ENCODE data around the gene EPN3. TPM values are rescaled to one million over a fixed set of nuclear protein-coding genes. Genes with fewer than 3 reads are reported as not detected.

EPN3 gene
- polyA plus RNA-seq, 1 donor from 2014 or later: not detected

DNA sequence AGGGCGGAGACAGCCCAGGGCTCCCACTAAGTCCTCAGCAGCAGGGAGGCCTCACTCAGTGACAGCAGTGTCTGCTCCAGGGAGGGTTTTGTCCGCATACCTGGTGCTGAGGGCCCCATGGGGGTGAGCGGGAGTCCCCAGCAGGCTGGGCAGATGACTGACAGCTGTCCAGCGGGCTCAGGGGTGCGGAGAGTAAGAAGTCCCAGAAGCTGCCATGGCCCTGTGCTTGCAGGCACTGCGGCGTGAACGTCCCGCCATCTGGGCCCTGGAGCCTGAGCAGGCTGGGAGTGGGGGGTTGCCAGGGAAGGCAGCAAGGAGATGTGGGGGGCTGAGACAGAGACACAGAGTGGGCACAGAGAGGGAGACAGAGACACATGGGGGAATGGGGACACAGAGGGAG, 48.1 kb downstream of the EPN3 start:
- Histone ChIP-seq H3K9me2 (ENCODE audit: insufficient read depth, low read length) (no peaks in the 10 kb centered on the region), H4K20me1 (ENCODE audit: insufficient read depth) (no peaks in the 10 kb centered on the region), H3K9me3 (ENCODE audit: low read length) (no peaks in the 10 kb centered on the region), H2AFZ (ENCODE audit: low read depth, low read length) (no peak overlapping the region), H3K27me3 (ENCODE audit: insufficient read depth, low read depth, low read length) (no peaks in the 10 kb centered on the region), H3F3A (ENCODE audit: insufficient read depth, low read length, poor library complexity, severe bottlenecking) (no peaks in the 10 kb centered on the region), H3K4me3 (ENCODE audit: low read length) (no peak overlapping the region), H3K27ac (ENCODE audit: low read length) (no peak overlapping the region), H3K79me2 (replicated peaks; ENCODE audit: insufficient read depth, low read length) (no peaks in the 10 kb centered on the region), H3K9ac (ENCODE audit: low read length) (no peak overlapping the region), H3K4me2 (ENCODE audit: low read length) (no peak overlapping the region), H3K36me3 (ENCODE audit: insufficient read depth, low read length) (no peaks in the 10 kb centered on the region)
- TF ChIP-seq EZH2 (IDR thresholded peaks at IDR 0.05; ENCODE audit: borderline replicate concordance, insufficient read depth, low read length, poor library complexity, severe bottlenecking) (no peak), MXI1 (conservative IDR thresholded peaks at IDR 0.05; ENCODE audit: poor library complexity, severe bottlenecking) (no peak), POLR2AphosphoS5 (IDR thresholded peaks at IDR 0.05) (no peak), SMC3 (conservative IDR thresholded peaks at IDR 0.05; ENCODE audit: poor library complexity) (no peak), RAD21 (conservative IDR thresholded peaks at IDR 0.05) (no peak), EP300 (conservative IDR thresholded peaks at IDR 0.05; ENCODE audit: poor library complexity, severe bottlenecking) (no peak), TAF1 (IDR thresholded peaks at IDR 0.05; ENCODE audit: low read depth) (no peak)
- TF ChIP-seq, protein P1, sequence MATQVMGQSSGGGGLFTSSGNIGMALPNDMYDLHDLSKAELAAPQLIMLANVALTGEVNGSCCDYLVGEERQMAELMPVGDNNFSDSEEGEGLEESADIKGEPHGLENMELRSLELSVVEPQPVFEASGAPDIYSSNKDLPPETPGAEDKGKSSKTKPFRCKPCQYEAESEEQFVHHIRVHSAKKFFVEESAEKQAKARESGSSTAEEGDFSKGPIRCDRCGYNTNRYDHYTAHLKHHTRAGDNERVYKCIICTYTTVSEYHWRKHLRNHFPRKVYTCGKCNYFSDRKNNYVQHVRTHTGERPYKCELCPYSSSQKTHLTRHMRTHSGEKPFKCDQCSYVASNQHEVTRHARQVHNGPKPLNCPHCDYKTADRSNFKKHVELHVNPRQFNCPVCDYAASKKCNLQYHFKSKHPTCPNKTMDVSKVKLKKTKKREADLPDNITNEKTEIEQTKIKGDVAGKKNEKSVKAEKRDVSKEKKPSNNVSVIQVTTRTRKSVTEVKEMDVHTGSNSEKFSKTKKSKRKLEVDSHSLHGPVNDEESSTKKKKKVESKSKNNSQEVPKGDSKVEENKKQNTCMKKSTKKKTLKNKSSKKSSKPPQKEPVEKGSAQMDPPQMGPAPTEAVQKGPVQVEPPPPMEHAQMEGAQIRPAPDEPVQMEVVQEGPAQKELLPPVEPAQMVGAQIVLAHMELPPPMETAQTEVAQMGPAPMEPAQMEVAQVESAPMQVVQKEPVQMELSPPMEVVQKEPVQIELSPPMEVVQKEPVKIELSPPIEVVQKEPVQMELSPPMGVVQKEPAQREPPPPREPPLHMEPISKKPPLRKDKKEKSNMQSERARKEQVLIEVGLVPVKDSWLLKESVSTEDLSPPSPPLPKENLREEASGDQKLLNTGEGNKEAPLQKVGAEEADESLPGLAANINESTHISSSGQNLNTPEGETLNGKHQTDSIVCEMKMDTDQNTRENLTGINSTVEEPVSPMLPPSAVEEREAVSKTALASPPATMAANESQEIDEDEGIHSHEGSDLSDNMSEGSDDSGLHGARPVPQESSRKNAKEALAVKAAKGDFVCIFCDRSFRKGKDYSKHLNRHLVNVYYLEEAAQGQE (IDR thresholded peaks at IDR 0.05; ENCODE audit: borderline replicate concordance): no peak
- TF ChIP-seq, protein P2, sequence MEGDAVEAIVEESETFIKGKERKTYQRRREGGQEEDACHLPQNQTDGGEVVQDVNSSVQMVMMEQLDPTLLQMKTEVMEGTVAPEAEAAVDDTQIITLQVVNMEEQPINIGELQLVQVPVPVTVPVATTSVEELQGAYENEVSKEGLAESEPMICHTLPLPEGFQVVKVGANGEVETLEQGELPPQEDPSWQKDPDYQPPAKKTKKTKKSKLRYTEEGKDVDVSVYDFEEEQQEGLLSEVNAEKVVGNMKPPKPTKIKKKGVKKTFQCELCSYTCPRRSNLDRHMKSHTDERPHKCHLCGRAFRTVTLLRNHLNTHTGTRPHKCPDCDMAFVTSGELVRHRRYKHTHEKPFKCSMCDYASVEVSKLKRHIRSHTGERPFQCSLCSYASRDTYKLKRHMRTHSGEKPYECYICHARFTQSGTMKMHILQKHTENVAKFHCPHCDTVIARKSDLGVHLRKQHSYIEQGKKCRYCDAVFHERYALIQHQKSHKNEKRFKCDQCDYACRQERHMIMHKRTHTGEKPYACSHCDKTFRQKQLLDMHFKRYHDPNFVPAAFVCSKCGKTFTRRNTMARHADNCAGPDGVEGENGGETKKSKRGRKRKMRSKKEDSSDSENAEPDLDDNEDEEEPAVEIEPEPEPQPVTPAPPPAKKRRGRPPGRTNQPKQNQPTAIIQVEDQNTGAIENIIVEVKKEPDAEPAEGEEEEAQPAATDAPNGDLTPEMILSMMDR (IDR thresholded peaks at IDR 0.05; ENCODE audit: poor library complexity, severe bottlenecking): no peak

DNA sequence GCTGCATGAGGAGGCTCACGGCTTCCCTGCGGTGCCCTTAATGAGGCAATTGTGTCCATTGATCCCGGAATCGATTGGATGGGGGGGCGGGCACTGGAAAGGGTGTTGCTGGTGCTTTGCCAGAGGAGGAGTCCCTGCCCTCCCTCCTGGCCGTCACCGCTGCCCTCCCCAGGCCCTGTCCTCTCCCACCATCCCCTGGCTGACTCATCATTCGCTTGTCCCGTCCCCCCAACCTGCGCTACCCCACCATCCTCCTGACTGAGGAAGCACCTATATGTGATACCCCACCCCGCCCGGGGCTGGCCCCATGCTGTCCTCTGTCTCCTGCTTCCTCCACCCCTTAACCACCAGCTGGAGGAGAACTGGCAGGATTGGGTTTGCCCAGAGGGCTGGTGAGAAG, 48.8 kb downstream of the EPN3 start:
- Histone ChIP-seq H3K9me3 (ENCODE audit: low read length) (no peaks in the 10 kb centered on the region), H3K9ac (ENCODE audit: low read length) (no peak overlapping the region)
- TF ChIP-seq POLR2AphosphoS5 (IDR thresholded peaks at IDR 0.05) (no peak), SMC3 (conservative IDR thresholded peaks at IDR 0.05; ENCODE audit: poor library complexity) (no peak), TAF1 (IDR thresholded peaks at IDR 0.05; ENCODE audit: low read depth) (no peak), EP300 (conservative IDR thresholded peaks at IDR 0.05; ENCODE audit: poor library complexity, severe bottlenecking) (no peak), RAD21 (conservative IDR thresholded peaks at IDR 0.05) (no peak), MXI1 (conservative IDR thresholded peaks at IDR 0.05; ENCODE audit: poor library complexity, severe bottlenecking) (no peak), EZH2 (IDR thresholded peaks at IDR 0.05; ENCODE audit: borderline replicate concordance, insufficient read depth, low read length, poor library complexity, severe bottlenecking) (no peak)
- TF ChIP-seq, protein P1 (IDR thresholded peaks at IDR 0.05; ENCODE audit: borderline replicate concordance): no peak
- TF ChIP-seq, protein P2 (IDR thresholded peaks at IDR 0.05; ENCODE audit: poor library complexity, severe bottlenecking): no peak

More for the DNA sequence above, 48.8 kb downstream of the EPN3 start:
- Histone ChIP-seq H3K9me2 (ENCODE audit: insufficient read depth, low read length) (no peaks in the 10 kb centered on the region), H3K27ac (ENCODE audit: low read length) (no peak overlapping the region), H3F3A (ENCODE audit: insufficient read depth, low read length, poor library complexity, severe bottlenecking) (no peaks in the 10 kb centered on the region), H3K4me3 (ENCODE audit: low read length) (no peak overlapping the region), H3K79me2 (replicated peaks; ENCODE audit: insufficient read depth, low read length) (no peaks in the 10 kb centered on the region), H2AFZ (ENCODE audit: low read depth, low read length) (no peak overlapping the region), H4K20me1 (ENCODE audit: insufficient read depth) (no peaks in the 10 kb centered on the region), H3K4me2 (ENCODE audit: low read length) (no peak overlapping the region), H3K36me3 (ENCODE audit: insufficient read depth, low read length) (no peaks in the 10 kb centered on the region), H3K27me3 (ENCODE audit: insufficient read depth, low read depth, low read length) (no peaks in the 10 kb centered on the region)
